ENCODE results near the gene HIVEP1. TPM values are rescaled to one million over a fixed set of nuclear protein-coding genes. Genes with fewer than 3 reads are reported as not detected.

The HIVEP1 gene
- total and polyA plus RNA-seq, 2 of the 8 experiments (the other 6 are each of a cell fraction or from before 2014, with no cell fraction given): 22.6 to 23.1 TPM

GRCh38 chr6:12032783-12033573, 20.9 kb downstream of the HIVEP1 start:
- Histone ChIP-seq H3K18ac (ENCODE audit: extremely low read depth, low read length) (no peak overlapping the region), H2BK12ac (ENCODE audit: low read depth, low read length) (no peak overlapping the region), H3K36me3 (ENCODE audit: control insufficient read depth in 2 of 4, insufficient read depth in 4 of 4, low read length in 3 of 4) (peaks cover 0 to 5% (median 0%) of the 10 kb centered on the region in 4 experiments; a peak in 2 of 8 replicates), H3K27me3 (replicated peaks in 1 of 4; ENCODE audit: control insufficient read depth in 3 of 4, extremely low read depth in 1 of 4, insufficient read depth in 3 of 4, low read length in 3 of 4) (no peaks in the 10 kb centered on the region), H2BK15ac (ENCODE audit: low read length) (no peak overlapping the region), H3K4me2 (ENCODE audit: insufficient read depth in 1 of 2, low read depth in 2 of 2, low read length in 2 of 2) (no peak overlapping the region), H3K56ac (replicated peaks; ENCODE audit: insufficient read length, low read depth, low read length) (no peak overlapping the region), H2BK5ac (ENCODE audit: low read depth, low read length) (no peak overlapping the region), H3K23me2 (ENCODE audit: low read depth, low read length) (no peaks in the 10 kb centered on the region; the same call in 1 of the 2 replicates), H4K5ac (ENCODE audit: insufficient read length, low read depth, low read length) (no peak overlapping the region), H3K79me2 (ENCODE audit: control insufficient read depth in 1 of 2, insufficient read depth in 2 of 2, low read length in 2 of 2) (peaks cover 8 to 99% of the 10 kb centered on the region in 2 experiments), H4K8ac (ENCODE audit: extremely low read depth, insufficient read depth, low read length) (no peak overlapping the region), H2AK5ac (ENCODE audit: low read depth, low read length) (no peak overlapping the region), H4K91ac (replicated peaks; ENCODE audit: insufficient read length, low read length) (no peak overlapping the region), H2BK120ac (replicated peaks; ENCODE audit: low read depth, low read length) (no peak overlapping the region), H3K14ac (ENCODE audit: insufficient read length) (no peak overlapping the region), H3K79me1 (ENCODE audit: low read depth, low read length) (peaks cover 9% of the 10 kb centered on the region), H3K9me3 (ENCODE audit: insufficient read depth in 2 of 2, low read depth in 1 of 2, low read length in 1 of 2) (no peaks in the 10 kb centered on the region), H2AFZ (ENCODE audit: low read length) (no peak overlapping the region), H3K27ac (ENCODE audit: low read depth, low read length) (no peak overlapping the region), H4K20me1 (replicated peaks in 1 of 2; ENCODE audit: control insufficient read depth in 1 of 2, insufficient read depth in 2 of 2, low read length in 2 of 2) (peaks cover 7 to 10% of the 10 kb centered on the region in 2 experiments), H3K23ac (ENCODE audit: insufficient read length) (no peak overlapping the region), H2BK20ac (ENCODE audit: low read length) (no peak overlapping the region), H3K4me3 (ENCODE audit: extremely low read depth in 1 of 4, insufficient read depth in 2 of 4, low read depth in 3 of 4, low read length in 4 of 4) (no peak overlapping the region), H3K4me1 (replicated peaks in 1 of 4; ENCODE audit: control insufficient read depth in 3 of 4, insufficient read depth in 4 of 4, low read length in 3 of 4) (peaks cover 0 to 14% (median 2%) of the 10 kb centered on the region in 4 experiments; a peak in 2 of 7 replicates), H3K9ac (replicated peaks in 1 of 4; ENCODE audit: extremely low read depth in 1 of 4, low read depth in 3 of 4, low read length in 3 of 4) (no peak overlapping the region), H3K4ac (replicated peaks; ENCODE audit: insufficient read length, low read depth, low read length) (no peak overlapping the region)
- WGBS, 2 experiments (ENCODE audit: extremely low coverage in 1 of 2, insufficient coverage in 1 of 2, insufficient read length in 1 of 2, insufficient replicate concordance in 2 of 2, low coverage in 1 of 2, low lambda C conversion rate in 2 of 2, missing lambda C conversion rate in 1 of 2): 88% methylated on average over 8 of the region's 8 CpGs; no CpG with 5 or more reads in 1 of the 2 experiments
- CTCF ChIA-PET (ENCODE audit: partially characterized antibody): no interaction called here
- no peak for FAIRE-seq
- POLR2A ChIA-PET (ENCODE audit: partially characterized antibody): no interaction called here
- no peak for DNase-seq (ENCODE audit: low read depth in 1 of 2, low spot score in 2 of 2)
- no peak for TF ChIP-seq JUND (IDR thresholded peaks at IDR 0.05; ENCODE audit: low read length)
- TF ChIP-seq CREB1 (IDR thresholded peaks at IDR 0.05): no peak
